Right renal cortex interstitium (tissue), 3 donors: ENCODE data around the gene RAD51B. TPM values are rescaled to one million over a fixed set of nuclear protein-coding genes. Genes with fewer than 3 reads are reported as not detected.

Experiments used
- DNase-seq, 3 donors: peaks; one replicate each; pipeline ENCODE4 v3.0.0-alpha.2; 2013; ENCODE audit warnings: low read depth in 3 of 3, low spot score in 2 of 3
- polyA plus RNA-seq, 3 donors: library from polyadenylated mRNA; unstranded; fragments of 120-200 nt; gene quantifications; one replicate each; pipeline ENCODE4 v1.2.1, GENCODE V29; 2013; ENCODE audit not compliant: insufficient read length in 3 of 3

RAD51B gene
- polyA plus RNA-seq, 3 donors: 11.3 to 11.9 (median 11.6) TPM

DNA sequence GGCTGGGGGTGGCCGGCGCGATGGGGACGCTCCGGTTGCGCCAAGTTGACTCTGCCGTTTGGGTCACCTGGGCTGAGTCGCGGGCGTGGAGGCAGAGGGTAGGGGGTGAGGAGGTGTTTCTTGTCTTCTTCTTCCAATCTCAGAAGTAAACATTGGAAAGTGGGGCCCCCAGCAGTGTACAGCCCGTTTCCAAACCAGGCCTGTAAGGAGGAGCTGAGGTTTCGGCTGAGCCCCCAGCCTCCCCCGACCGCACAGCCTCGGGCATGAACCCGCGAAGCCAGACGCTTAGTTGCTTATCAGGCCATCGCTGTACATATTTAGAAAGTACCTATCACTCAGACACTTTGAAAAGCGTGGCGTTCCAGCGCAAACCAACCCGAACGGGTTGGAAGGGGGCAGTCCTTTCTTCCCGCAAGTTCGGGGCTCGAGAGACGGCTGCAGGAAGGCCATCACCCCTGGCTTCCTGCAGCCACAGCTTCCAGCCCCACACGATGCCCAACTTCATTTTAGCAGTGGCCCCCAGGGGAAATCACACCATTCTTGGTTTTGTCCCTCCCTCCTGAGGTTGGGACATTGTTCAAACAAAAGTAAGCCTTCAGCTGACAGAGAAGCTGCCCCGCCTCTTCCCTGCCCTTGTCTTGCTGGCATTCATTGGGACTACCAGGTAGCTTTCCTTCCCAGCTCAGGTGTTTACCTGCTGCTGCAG is 809.2 kb downstream of the RAD51B start:
- no peak for DNase-seq

DNA sequence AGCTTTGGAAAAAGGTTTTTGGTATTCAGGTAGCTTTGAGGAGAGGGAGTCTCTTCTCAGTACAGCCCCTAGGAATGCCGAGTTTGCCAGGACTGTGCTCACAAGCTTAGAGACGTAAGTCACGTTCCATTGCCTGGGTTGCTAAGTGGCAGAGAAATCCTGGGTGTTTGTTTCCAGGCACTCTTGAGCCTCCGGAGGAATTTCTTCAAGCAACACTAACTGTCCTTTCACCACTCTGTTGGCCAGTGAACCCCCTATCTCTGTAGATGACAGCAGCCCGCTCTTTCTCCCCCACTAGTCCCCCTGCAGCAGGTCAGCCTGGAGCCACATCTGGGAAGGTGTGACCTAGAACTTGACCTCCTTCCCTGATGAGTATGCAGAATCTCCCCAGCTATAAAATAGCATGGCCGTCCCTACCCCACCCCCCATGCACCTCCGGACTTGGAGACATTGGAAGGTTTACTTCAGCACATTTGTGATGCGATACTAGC is 810.5 kb downstream of the RAD51B start:
- no peak for DNase-seq

GRCh38 chr14:68630611-68631393 is 811.2 kb downstream of the RAD51B start:
- DNase-seq: no peak

DNA sequence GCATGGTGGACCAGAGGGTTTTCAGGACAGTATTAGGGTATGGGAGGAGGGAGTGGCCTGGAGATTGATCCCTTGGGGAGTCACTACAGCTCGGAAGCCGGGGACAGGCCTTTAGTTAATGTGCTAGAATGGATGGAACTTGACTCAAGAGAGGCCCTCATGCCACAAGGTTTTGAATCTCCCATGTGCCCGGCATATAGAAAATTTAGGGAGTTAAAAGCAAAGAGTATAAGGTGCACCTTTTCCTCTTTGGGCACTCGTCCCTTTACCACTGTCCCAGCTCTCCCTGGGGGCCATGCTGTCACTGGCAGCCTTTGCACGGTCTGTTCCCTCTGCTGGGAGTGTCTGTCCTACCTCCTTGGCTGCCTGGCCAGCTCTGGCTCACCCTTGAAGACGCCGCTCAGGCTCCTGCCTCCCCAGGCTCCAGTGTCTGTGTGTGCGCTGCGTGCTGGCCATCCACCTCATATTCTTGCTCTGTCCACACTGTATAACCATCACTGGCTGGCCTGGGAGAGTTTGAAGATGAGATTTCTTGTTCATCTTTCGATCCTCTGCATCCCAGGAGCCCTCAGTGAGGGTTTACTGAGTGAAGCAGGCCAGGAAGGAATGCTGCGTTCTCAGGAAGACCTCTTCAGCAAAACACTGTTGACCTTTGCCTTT is 811.9 kb downstream of the RAD51B start:
- no peak for DNase-seq

GRCh38 chr14:68632054-68632895 is 812.7 kb downstream of the RAD51B start:
- DNase-seq: no peak

GRCh38 chr14:68633131-68633991 is 813.8 kb downstream of the RAD51B start:
- no peak for DNase-seq

- no peak for DNase-seq
Observed at GRCh38 chr14:68634332-68634731, 814.8 kb downstream of the RAD51B start.

GRCh38 chr14:68634874-68635595 is 815.5 kb downstream of the RAD51B start:
- DNase-seq: no peak

GRCh38 chr14:68636597-68636996 is 817.0 kb downstream of the RAD51B start:
- DNase-seq: no peak

DNA sequence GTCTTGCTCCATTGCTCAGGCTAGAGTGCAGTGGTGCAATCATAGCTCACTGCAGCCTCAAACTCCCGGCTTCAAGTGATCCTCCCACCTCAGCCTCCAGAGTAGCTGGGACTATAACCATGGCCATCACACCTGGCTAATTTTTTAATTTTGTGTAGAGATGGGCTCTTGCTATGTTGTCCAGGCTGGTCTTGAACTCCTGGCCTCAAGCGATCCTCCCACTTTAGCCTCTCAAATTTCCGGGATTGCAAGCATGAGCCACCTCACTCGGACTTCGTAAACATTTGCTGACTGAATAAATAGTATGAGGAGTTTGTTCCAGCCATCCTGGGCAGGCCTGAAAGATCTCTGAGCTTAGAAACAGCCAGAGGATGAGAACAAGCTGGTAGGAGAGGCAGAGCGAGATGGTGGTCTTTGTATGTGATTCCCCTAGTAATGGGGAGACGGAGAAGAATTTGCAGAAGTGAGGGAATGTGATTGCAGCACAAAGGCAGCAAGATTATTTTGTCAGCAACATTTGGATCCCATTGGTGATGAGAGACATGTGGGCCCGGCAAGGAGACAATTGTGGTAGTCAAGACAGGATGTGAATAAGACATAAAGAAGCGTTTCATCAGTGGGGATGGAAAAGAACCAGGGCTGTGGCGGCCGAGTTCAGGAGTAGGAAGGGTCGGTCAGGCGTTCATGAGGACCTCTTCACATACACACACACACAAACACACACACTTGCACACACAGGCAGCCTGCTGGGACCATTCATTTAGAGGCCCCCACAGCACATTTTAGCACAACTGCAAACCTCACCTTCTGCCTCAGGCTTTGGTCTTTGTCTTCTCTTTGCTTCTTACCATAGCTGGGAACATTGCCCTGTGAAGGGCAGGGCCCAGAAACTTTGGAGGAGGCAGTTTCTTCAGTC is 817.8 kb downstream of the RAD51B start:
- DNase-seq: no peak

DNA sequence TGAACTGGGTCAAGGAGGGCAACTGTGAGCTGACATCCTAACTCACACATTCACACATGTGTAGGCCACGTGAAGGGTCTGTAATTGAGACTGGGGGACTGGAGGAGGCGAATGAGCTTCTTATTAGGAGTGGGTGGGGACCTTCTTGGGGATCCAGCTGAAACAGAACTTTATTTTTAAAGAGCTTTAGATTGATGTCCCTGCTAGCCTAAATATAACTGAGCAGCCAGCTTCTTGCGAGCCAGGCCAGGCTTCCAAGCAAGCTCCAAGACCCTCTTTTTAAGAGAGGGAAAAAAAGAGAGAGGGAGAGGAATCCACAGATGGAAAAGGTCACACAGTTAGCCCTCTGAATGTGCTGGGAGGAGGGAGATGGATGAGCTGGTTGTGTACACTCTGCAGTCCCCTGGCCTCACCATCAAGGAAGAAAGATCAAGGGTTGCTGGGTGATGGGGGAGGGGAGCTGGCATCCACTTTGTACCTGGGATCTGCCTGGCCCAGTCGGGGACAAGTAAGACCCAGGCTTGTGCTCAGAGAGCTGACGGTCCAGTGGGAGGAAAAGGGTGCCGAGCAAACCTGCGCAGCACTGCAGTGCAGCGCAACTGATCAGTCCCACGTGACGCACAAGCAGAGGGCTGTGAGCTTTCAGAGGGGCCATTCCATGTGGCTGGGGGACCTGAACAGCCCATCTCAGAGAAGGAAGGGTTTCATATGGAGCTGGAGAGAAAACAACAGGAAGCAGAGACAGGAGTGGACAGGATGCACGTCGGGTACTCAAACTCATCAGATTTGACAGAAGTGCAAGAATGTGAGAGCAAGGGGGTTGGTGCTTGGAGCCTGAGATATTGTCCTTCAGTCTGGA is 818.8 kb downstream of the RAD51B start:
- DNase-seq: no peak

- no peak for DNase-seq
Observed at GRCh38 chr14:68639000-68639757, 819.6 kb downstream of the RAD51B start.

- DNase-seq: no peak
Observed at GRCh38 chr14:68639758-68640574, 820.4 kb downstream of the RAD51B start.

DNA sequence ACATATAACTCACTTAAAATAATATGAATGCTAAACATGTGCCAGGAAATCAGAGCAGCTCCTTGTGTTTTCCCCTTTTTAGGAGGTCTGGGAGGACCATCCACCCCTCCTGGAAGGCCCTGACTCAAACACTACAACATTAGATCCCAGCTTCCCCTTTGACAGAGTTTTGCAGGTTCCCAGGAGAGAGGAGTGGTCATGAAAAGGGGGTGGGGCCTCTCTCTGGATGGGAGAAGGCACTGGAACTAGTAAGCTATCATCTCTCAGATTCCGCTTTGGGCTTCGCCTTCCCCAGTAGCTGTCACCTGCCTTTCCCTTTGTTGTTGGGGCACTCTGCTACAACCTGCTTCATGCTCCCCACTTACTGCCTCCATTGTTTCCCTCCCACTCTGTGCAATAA is 824.1 kb downstream of the RAD51B start:
- no peak for DNase-seq

DNA sequence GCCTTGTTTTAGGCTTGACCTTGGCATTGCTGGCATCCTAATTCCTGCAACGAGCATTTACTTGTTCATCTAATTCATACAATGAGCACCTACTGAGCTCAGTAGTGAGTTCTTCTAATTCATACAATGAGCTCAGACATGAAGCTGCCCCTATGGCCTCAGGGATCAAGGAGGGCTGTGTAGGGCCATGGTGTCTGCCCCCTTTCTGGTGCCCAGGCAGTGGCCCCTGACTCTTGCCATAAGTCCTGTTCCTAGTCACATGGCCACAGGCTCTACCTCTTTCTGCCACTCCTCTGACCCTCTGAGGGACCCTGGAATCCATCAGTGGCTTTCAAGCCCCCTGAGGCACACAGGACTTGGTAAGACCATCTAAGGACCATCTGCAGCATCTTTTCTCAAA is 824.5 kb downstream of the RAD51B start:
- DNase-seq: no peak
